ENCODE data around the gene ALCAM.

- no peak for TF ChIP-seq POLR2A (IDR thresholded peaks at IDR 0.05; ENCODE audit: low read length)
- TF ChIP-seq GATA1 (IDR thresholded peaks at IDR 0.05; ENCODE audit: low read depth, low read length), result no peak
Measured at GRCh38 chr3:105422645-105423044, 55.9 kb downstream of the ALCAM start.

All from erythroblast (primary cell).